Omental fat pad (tissue), 4 donors: ENCODE measurements around the gene TUBG1. TPM values are rescaled to one million over a fixed set of nuclear protein-coding genes. Genes with fewer than 3 reads are reported as not detected.

Experiments
- ATAC-seq: fragments of 150-250 bp; one replicate; pipeline ENCODE4 v1.9.1; 2016; ENCODE audit warnings: mild to moderate bottlenecking, moderate library complexity; ENCODE audit not compliant: low FRiP score
- DNase-seq: peaks from one replicate; pipeline ENCODE4 v3.0.0-alpha.2; 2019; ENCODE audit warnings: low spot score
- CTCF ChIP-seq, 3 donors: fragments of 450-650 bp; IDR thresholded peaks; one replicate each; pipeline ENCODE4 v1.5.1; 2016 to 2017; ENCODE audit warnings: antibody characterized with exemption in 3 of 3, mild to moderate bottlenecking in 3 of 3, moderate library complexity in 2 of 3
- total RNA-seq, 4 donors: library from RNA; depleted of rRNA; stranded (reverse); fragments of >200 nt; gene quantifications; one replicate each; pipeline ENCODE4 v1.1.0, GENCODE V29; 2016

Gene TUBG1
- total RNA-seq, 4 donors from 2014 or later = 19.8 to 45.8 (median 27.1) TPM

DNA sequence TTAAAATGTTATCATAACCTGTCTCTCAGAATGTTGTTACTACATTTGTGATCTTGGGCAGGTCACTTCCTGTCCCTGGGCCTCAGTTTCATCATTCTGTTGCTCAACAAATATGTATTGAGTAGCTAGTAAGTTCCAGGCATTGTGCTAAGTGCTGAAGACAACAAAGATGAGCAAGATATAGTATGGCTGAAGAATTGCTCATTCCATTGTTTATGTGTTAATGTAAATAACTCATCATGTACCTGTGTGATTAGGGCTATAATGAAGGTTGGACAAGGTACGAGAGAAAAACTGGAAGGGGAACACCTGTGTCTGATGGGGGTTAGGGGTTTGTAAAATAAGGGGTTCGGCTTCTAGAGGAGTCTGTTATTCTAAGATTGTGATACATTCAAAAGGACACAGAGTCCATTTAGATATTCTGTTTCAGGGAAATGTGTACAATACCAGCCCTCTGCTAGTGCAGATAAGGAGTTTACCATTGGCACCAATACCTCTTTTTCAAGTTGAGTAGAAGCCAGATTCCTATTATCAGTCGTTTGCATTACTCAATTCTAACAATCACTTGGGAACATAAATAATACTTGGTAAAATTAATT is 20.0 kb downstream of the TUBG1 start:
- DNase-seq (no peak), ATAC-seq (no peak)
- TF ChIP-seq CTCF (IDR thresholded peaks at IDR 0.05) = no peak

DNA sequence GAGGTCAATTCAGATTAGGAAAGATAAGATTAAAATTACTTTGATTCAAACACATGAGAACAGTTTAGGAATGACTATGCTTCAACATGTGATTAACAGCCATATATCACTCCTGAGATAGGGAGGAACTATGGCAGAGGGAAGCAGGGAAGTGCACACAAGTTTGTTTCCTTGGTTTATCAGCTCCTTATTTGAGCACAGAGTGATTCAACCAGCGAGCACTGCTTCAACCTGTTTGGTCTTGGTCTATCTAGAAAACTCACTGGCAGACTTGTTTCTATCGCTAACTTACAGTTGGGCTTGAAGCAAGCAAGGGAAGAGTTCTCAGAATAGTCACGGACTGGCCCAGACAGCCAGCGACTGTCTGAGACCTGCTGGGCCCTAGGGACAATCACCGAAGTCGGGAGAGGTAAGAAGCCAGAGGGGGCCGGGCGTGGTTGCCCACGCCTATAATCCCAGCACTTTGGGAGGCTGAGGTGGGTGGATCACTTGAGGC is 23.5 kb downstream of the TUBG1 start:
- no peak for TF ChIP-seq CTCF (IDR thresholded peaks at IDR 0.05)
- ATAC-seq (no peak), DNase-seq (no peak)

- ATAC-seq (no peak), DNase-seq (no peak)
- TF ChIP-seq CTCF (IDR thresholded peaks at IDR 0.05) = no peak
Measured at GRCh38 chr17:42639525-42640113, 30.1 kb downstream of the TUBG1 start.

DNA sequence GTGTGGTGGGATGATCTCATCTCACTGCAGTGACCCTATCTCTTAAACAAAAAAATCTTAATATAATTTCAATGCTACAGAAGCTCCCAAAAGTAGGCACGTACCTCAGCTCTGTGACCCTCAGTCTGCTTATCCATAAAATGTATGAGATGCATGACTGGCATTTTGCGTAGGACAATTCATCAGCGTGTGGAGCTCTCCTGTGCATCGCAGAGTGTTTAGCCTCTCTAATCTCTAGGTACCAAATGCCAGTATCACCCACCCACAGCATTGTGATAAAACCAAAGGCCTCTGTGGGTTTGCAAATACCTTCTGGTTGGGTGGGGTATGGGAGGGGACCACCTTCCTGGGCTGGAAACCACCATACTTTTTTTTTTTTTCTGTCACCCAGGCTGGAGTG is 30.6 kb downstream of the TUBG1 start:
- DNase-seq (no peak), ATAC-seq (no peak)
- no peak for TF ChIP-seq CTCF (IDR thresholded peaks at IDR 0.05)

DNA sequence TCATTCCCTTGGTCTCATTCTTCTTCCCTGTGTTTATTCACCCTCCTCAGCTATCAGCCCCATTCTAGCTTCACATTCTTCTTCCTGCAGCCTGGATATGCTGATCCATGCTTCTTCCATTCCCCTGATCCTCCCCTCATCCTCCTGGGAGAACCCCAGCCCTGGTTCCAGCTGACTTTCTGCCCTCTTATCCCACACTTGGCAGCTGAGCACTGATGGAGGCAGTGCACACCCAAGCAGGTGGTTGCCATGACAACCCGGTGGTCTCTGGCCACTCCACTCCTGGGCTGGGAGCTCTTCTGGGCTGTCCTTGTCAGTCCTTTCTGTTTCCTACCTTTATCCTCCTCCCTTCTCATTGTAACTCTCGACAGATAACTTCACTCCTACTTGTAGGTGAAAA is 32.9 kb downstream of the TUBG1 start:
- DNase-seq (no peak), ATAC-seq (no peak)
- no peak for TF ChIP-seq CTCF (IDR thresholded peaks at IDR 0.05)

- no peak for ATAC-seq
- TF ChIP-seq CTCF (IDR thresholded peaks at IDR 0.05) = no peak
- no peak for DNase-seq
Measured at GRCh38 chr17:42647778-42648177, 38.3 kb downstream of the TUBG1 start.

- no peak for TF ChIP-seq CTCF (IDR thresholded peaks at IDR 0.05)
- DNase-seq = no peak
- no peak for ATAC-seq
Measured at GRCh38 chr17:42651392-42651791, 41.9 kb downstream of the TUBG1 start.
